Inflammatory macrophage treated with lipopolysaccharide for 4 hours (primary cell): ENCODE data around the gene ZNF181.
A peak's percentile ranks its signal among the peaks of the same experiment; 100 is the strongest.

Experiments used
- DNase-seq: peaks from one replicate; pipeline ENCODE4 v3.0.0-alpha.2; 2020

Gene ZNF181

DNA sequence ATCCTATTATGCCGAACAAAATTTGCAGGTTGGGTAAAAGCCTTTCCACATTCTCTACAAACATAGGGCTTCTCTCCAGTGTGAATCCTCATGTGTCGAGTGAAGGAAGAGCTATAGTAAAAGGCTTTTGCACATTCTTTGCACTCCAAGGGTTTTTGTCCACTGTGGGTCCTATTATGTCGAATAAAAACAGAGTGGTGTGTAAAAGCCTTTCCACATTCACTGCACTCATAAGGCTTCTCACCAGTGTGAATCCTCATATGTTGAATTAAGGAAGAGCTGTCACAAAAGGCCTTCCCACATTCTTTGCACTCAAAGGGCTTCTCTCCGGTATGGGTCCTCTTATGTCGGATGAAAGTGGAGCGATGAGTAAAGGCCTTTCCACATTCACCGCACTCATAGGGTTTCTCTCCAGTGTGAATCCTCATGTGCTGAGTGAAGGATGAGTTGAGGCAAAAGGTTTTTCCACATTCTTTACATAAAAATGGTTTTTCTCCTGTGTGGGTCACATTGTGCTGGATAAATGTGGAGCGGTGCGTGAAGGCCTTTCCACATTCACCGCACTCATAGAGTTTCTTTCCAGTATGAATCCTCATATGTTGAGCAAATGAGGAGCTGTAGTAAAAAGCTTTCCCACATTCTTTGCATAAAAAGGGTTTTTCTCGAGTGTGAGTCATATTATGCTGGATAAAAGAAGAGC lies 25.3 kb downstream of the ZNF181 start:
- no peak for DNase-seq

DNA sequence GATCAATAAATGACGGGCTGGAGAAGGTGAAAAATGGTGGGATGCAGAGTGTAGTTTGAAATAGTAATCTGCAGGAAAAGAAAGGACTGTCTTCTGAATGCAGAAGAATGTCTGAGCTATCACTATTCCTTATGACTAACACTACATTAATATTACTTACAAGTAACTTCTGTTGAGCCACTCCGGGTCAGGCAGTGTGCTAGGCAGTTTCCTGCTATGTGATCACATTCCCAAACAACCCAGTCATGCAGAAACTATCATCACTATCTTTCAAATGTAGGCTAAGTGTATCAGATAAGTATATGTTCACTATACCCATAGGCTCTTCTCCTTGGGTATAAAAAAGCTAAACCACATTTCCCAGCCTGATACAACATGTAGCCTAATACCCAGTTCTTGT lies 32.3 kb downstream of the ZNF181 start:
- DNase-seq, result no peak

- no peak for DNase-seq
Observed at GRCh38 chr19:34767951-34768350, 33.9 kb downstream of the ZNF181 start.

- peak; percentile 93 for DNase-seq
Observed at GRCh38 chr19:34772697-34773554, 38.9 kb downstream of the ZNF181 start, which contains the start of gene ZNF599. ZNF599 (minus strand) TSS chr19:34773215; CDS start chr19:34772841, 374 bp downstream.

- no peak for DNase-seq
Observed at GRCh38 chr19:34773555-34773864, 39.5 kb downstream of the ZNF181 start.

DNA sequence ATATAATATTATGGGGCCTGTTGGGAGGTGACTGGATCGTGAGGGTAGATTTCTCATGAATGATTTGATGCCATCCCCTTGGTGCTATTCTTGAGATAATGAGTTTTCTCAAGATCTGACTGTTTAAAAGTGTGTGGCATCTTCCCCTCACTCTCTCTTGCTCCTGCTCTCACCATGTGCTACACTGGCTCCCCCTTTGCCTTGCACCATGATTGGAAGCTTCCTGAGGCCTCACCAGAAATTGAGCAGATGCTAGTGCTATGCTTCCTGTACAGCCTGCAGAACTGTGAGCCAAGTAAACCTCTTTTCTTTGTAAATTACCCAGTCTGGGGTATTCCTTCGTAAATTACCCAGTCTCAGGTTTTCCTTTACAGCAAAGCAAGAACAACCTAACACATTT lies 40.8 kb downstream of the ZNF181 start:
- no peak for DNase-seq

DNA sequence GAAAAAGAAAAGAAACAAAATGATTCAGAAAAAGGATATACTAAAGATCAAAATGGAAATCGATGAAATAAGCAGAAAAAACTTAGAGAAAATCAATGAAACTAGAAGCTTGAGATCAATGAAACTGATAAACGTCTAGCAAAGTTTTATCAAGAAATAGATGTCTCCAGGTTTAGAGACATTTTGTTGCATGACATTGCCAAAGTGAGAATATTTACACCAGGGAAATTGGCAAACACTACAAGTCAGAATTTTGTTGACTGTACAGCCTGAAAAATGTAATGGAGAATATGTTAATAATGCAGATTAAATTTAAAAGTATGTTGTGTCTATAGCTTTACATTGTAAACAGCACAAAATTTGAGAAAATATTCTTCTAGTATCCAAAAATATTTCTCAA lies 44.3 kb downstream of the ZNF181 start:
- DNase-seq, result no peak

DNA sequence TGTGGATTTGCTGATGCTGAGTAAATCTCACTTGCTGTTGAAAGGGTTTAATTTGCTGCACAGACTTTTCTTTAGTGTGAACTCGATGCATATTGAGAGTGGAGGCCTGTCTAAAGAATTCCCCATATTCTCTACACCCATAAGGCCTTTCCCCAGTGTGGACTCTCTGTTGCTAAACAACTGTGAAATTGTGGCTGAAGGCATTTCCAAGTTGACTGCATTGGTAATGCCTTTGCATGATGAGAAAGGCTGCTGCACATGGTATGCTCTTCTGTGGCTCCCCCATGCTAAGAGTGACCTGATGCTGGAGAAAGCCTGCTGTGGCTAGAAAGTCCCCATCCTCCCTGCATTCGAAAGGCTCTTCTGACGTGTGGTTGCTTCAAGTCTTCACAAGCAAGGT lies 45.6 kb downstream of the ZNF181 start:
- no peak for DNase-seq

- no peak for DNase-seq
Observed at GRCh38 chr19:34786236-34786635, 52.2 kb downstream of the ZNF181 start.

GRCh38 chr19:34787059-34787824 lies 53.2 kb downstream of the ZNF181 start:
- no peak for DNase-seq

DNA sequence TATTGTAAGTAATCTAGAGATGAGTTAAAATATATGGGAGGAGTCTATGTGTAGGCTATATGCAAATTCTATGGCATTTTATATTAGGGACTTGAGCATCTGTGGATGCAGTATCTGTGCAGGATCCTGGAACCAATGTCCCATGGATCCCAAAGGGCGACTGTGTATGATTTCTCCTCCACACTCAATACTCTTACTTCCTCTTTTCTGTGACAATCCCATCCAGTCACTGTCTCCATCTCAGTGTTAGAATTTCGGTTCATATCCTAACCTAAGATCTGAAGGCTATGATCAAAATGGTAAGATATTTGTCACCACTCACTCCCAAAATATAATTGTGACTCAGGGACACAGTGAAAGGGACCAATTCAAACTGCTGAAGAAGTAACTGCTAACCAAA lies 54.0 kb downstream of the ZNF181 start:
- no peak for DNase-seq

DNA sequence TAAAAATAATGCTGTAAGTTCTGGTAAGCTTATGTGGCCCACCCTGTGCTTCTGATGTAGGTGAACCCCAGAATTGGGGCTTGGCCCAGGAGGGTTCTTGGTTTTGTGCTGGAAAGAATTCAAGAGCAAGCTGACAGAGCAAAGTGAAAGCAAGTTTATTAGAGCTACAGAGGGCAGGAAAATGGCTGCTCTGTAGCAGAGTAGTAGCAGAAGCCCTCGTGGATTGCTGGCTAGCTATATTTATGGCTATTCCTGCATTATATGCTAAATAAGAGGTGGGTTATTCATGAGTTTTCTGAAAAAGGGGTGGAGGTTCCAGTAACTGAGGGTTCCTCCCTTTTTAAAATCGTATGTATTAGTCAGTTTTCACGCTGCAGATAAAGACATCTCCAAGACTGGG lies 59.5 kb downstream of the ZNF181 start:
- no peak for DNase-seq

DNA sequence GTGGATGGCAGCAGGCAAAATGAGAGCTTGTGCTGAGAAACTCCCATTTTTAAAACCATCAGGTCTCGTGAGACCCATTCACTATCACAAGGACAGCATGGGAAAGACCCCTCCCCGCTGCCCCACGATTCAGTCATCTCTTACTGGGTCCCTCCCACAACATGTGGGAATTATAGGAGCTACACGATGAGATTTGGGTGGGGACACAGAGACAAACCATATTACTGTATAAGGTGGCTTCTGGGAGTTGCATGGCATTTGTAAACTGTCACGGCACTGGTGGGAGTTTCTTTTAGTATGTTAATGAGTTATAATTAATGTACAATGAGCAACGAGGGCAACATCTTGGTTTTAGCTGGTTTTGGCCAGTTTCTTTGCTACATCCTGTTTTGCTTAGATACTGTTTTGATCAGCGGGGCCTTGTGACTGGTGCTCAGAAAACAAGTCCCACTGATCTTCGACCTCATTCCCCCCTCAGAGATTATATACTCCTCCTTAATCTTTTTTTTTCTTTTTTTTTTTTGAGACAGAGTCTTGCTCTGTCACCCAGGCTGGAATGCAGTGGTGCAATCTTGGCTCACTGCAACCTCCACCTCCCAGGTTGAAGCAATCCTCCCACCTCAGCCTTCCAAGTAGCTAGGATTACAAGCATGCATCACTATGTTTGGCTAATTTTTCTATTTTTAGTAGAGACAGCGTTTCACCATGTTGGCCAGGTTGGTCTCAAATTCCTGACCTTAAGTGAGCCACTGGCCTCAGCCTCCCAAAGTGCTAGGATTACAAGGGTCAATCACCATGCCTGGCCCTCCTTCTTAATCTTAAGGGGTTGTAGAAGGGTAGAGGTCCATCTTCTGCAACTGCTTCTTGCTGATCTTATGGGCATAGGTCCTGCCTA lies 60.3 kb downstream of the ZNF181 start:
- DNase-seq, result no peak
